Testis (tissue), 2 donors: ENCODE data around the gene CLNK.

Experiments
- POLR2A ChIP-seq: fragments of 450-650 bp; IDR thresholded peaks from one replicate; pipeline ENCODE4 v1.6.1; 2017; ENCODE audit warnings: antibody characterized with exemption, mild to moderate bottlenecking, moderate library complexity
- TF ChIP-seq, protein P1 (sequence below), 3 experiments: fragments of 450-650 bp in 2 of 3; fragments of 200-600 bp in 1 of 3; sonication (generic) in 1 of 3; IDR thresholded peaks; one replicate each; pipeline ENCODE4 v1.5.1; 2016 to 2019; ENCODE audit warnings: antibody characterized with exemption in 3 of 3, mild to moderate bottlenecking in 2 of 3, moderate library complexity in 1 of 3

DNA sequence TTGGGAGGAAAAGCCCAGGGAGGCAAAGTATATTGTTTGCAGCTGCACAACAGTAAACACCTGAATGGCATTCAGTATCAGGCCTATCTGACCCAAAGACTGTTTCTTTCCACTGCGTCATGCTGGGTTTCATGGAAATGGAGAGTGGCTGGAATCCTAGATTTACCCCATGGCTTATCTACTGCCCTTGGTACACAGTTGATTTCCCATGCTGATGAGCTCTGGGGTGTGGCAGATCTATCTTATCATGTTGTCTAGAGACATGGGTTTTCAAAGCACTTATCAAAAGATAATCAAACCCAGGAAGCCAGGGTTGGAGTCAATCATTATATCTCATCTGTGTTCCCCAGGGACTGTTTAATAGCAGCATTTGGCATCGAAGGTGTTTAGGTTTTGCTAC lies 72.1 kb downstream of the CLNK start:
- TF ChIP-seq, protein P1, sequence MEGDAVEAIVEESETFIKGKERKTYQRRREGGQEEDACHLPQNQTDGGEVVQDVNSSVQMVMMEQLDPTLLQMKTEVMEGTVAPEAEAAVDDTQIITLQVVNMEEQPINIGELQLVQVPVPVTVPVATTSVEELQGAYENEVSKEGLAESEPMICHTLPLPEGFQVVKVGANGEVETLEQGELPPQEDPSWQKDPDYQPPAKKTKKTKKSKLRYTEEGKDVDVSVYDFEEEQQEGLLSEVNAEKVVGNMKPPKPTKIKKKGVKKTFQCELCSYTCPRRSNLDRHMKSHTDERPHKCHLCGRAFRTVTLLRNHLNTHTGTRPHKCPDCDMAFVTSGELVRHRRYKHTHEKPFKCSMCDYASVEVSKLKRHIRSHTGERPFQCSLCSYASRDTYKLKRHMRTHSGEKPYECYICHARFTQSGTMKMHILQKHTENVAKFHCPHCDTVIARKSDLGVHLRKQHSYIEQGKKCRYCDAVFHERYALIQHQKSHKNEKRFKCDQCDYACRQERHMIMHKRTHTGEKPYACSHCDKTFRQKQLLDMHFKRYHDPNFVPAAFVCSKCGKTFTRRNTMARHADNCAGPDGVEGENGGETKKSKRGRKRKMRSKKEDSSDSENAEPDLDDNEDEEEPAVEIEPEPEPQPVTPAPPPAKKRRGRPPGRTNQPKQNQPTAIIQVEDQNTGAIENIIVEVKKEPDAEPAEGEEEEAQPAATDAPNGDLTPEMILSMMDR (IDR thresholded peaks at IDR 0.05) = no peak
- no peak for TF ChIP-seq POLR2A
